Body of pancreas (tissue), 4 donors: ENCODE measurements around the gene RNFT2.

Source experiments
- POLR2A ChIP-seq, 3 donors: fragments of 450-650 bp; IDR thresholded peaks; one replicate each; pipeline ENCODE4 v1.6.1; 2016; ENCODE audit warnings: antibody characterized with exemption in 3 of 3, mild to moderate bottlenecking in 2 of 3
- TF ChIP-seq, protein P1 (sequence below), 7 experiments: fragments of 450-650 bp in 4 of 7; fragments of 200-600 bp in 3 of 7; sonication (generic) in 3 of 7; IDR thresholded peaks; one replicate each; pipeline ENCODE4 v1.5.1; 2016 to 2019; ENCODE audit warnings: antibody characterized with exemption in 7 of 7

DNA sequence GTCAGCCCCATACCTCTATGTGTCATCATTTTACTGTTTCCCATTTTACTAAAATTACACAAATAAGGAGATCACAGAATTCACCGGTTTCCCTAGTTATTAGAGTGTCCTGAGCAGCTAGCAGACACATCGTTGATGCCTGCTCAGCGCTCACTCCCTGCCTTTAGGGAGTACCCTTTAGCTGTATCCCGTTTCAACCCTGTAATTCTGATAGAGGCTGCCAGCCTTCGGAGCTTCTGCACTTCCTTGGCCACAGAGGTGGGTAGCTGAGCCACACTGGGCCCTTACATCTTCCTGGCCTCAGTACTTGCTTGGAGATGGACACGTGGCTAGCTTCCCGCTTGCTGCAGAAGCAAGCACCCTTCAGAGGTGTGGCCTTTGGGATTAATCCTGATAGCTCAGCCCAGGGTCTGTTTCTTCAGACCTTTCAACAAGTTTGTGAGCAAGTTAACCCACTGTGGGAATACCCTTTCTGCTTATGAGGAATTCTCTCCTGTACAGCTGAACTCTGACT, 158.4 kb downstream of the RNFT2 start:
- TF ChIP-seq, protein P1, sequence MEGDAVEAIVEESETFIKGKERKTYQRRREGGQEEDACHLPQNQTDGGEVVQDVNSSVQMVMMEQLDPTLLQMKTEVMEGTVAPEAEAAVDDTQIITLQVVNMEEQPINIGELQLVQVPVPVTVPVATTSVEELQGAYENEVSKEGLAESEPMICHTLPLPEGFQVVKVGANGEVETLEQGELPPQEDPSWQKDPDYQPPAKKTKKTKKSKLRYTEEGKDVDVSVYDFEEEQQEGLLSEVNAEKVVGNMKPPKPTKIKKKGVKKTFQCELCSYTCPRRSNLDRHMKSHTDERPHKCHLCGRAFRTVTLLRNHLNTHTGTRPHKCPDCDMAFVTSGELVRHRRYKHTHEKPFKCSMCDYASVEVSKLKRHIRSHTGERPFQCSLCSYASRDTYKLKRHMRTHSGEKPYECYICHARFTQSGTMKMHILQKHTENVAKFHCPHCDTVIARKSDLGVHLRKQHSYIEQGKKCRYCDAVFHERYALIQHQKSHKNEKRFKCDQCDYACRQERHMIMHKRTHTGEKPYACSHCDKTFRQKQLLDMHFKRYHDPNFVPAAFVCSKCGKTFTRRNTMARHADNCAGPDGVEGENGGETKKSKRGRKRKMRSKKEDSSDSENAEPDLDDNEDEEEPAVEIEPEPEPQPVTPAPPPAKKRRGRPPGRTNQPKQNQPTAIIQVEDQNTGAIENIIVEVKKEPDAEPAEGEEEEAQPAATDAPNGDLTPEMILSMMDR (IDR thresholded peaks at IDR 0.05), result no peak
- TF ChIP-seq POLR2A (IDR thresholded peaks at IDR 0.05), result no peak
